HepG2 (cell line): ENCODE results near the gene LYRM7. TPM values are rescaled to one million over a fixed set of nuclear protein-coding genes. Genes with fewer than 3 reads are reported as not detected.

Experiments
- DMAP1 ChIP-seq: IDR thresholded peaks from 2 replicates; pipeline ENCODE4 v1.6.1; 2016
- FIP1L1 ChIP-seq: fragments of 200-400 bp; formaldehyde crosslinking; IDR thresholded peaks from 2 replicates; pipeline ENCODE4 v1.6.1; 2018; ENCODE audit warnings: low read depth, mild to moderate bottlenecking, low read length, moderate library complexity, borderline replicate concordance; ENCODE audit not compliant: insufficient read depth
- ISL2 ChIP-seq: sonication (generic); formaldehyde crosslinking; IDR thresholded peaks from 2 replicates; pipeline ENCODE4 v1.5.0; 2020; ENCODE audit warnings: missing genetic modification reagents
- KAT7 ChIP-seq: IDR thresholded peaks from 2 replicates; pipeline ENCODE4 v1.6.1; 2018; ENCODE audit warnings: borderline replicate concordance, missing compliant biosample characterization
- MAFF ChIP-seq: IDR thresholded peaks from 2 replicates; pipeline ENCODE4 v1.6.1; 2011; ENCODE audit warnings: low read depth, low read length, improper control_type of control experiment
- NFYB ChIP-seq: sonication (generic); formaldehyde crosslinking; IDR thresholded peaks from 2 replicates; pipeline ENCODE4 v1.4.0; 2020; ENCODE audit warnings: missing genetic modification reagents
- SOX6 ChIP-seq, 2 experiments: fragments of 450-650 bp in 1 of 2; sonication (generic) in 1 of 2; formaldehyde crosslinking in 1 of 2; IDR thresholded peaks; 2 replicates each; pipeline versions ENCODE4 v1.4.0 to v1.6.1; 2017 to 2020; ENCODE audit warnings: antibody characterized with exemption in 1 of 2, mild to moderate bottlenecking in 1 of 2, missing genetic modification reagents in 1 of 2
- ZMAT3 ChIP-seq: sonication (generic); formaldehyde crosslinking; conservative IDR thresholded peaks from 2 replicates; pipeline ENCODE4 v1.7.0; 2021; ENCODE audit warnings: missing genetic modification reagents
- ZNF143 ChIP-seq: sonication (generic); formaldehyde crosslinking; IDR thresholded peaks from 2 replicates; pipeline ENCODE4 v1.4.0; 2020; ENCODE audit warnings: missing genetic modification reagents
- ZNF33B ChIP-seq: sonication (generic); formaldehyde crosslinking; IDR thresholded peaks from 2 replicates; pipeline ENCODE4 v1.5.1; 2020; ENCODE audit warnings: mild to moderate bottlenecking, missing genetic modification reagents
- ZNF367 ChIP-seq: sonication (generic); formaldehyde crosslinking; IDR thresholded peaks from 2 replicates; pipeline ENCODE4 v1.4.0; 2020; ENCODE audit warnings: missing genetic modification reagents, borderline replicate concordance
- ZNF616 ChIP-seq: sonication (generic); formaldehyde crosslinking; IDR thresholded peaks from 2 replicates; pipeline ENCODE4 v1.5.0; 2020; ENCODE audit warnings: low read depth, mild to moderate bottlenecking, missing genetic modification reagents
- ZNF644 ChIP-seq: IDR thresholded peaks from 2 replicates; pipeline ENCODE4 v1.6.1; 2016; ENCODE audit warnings: low read depth
- ZNF704 ChIP-seq: sonication (generic); formaldehyde crosslinking; IDR thresholded peaks from 2 replicates; pipeline ENCODE4 v1.8.1; 2023; ENCODE audit warnings: mild to moderate bottlenecking, inconsistent platforms, moderate library complexity, missing genetic modification reagents, borderline replicate concordance
- ZNF720 ChIP-seq: sonication (generic); formaldehyde crosslinking; IDR thresholded peaks from 2 replicates; pipeline ENCODE4 v1.4.0; 2020; ENCODE audit warnings: missing genetic modification reagents
- ZNF788 ChIP-seq: sonication (generic); formaldehyde crosslinking; IDR thresholded peaks from 2 replicates; pipeline ENCODE4 v1.5.0; 2020; ENCODE audit warnings: mild to moderate bottlenecking, missing genetic modification reagents, borderline replicate concordance
- polyA plus RNA-seq, 8 experiments: library from polyadenylated mRNA; depleted of rRNA in 3 of 8; stranded (reverse) in 7 of 8; unstranded in 1 of 8; fragments of >200 nt; fragmentation: Illumina TruSeq in 4 of 8; extraction: Trizol in 4 of 8; gene quantifications; 2 replicates each; pipeline versions ENCODE4 v1.2.1 to v1.2.3, GENCODE V29; 2011 to 2016; ENCODE audit warnings: low read depth in 4 of 8, missing spikeins in 1 of 8, mixed read lengths in 1 of 8; ENCODE audit not compliant: insufficient read depth in 1 of 8
- total RNA-seq, 5 experiments: library from RNA; depleted of rRNA; stranded (reverse); fragments of >200 nt; fragmentation: Illumina TruSeq; extraction: Trizol; gene quantifications; 2 replicates each; pipeline ENCODE4 v1.2.3, GENCODE V29; 2016; ENCODE audit warnings: low read depth in 1 of 5
- TF ChIP-seq, protein P1 (sequence below): sonication (generic); formaldehyde crosslinking; IDR thresholded peaks from 2 replicates; pipeline ENCODE4 v1.4.0; 2020; ENCODE audit warnings: low read depth, missing genetic modification reagents
- TF ChIP-seq, protein P2 (sequence below): sonication (generic); formaldehyde crosslinking; IDR thresholded peaks from 2 replicates; pipeline ENCODE4 v1.8.1; 2023; ENCODE audit warnings: missing genetic modification reagents, inconsistent platforms, borderline replicate concordance
- TF ChIP-seq, protein P3 (sequence below): sonication (generic); formaldehyde crosslinking; IDR thresholded peaks from 2 replicates; pipeline ENCODE4 v1.4.0; 2020; ENCODE audit warnings: missing genetic modification reagents

Gene LYRM7
- total and polyA plus RNA-seq, 2 of the 13 experiments (the other 11 are each of a cell fraction or from before 2014, with no cell fraction given) = 3.0 to 5.5 TPM

DNA sequence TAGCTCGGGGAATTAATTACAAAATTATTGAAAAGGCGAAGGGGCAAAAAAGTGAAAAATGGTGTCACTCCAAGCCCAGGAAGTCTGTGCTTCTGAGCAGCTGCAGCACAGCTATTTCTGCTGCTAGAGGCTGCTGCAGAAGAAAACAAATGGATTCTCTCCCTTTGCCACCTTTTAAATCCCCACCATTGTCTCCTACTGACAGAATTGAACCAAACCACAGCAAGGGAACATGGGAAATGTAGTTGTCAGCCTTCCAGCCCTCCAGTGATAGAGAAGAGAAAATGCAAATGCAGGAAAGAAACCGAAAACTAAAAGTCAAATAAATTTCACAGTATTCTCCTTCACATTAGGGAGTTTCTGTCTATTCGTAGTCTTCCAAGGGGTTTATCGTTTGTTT is 59.7 kb downstream of the LYRM7 start (continued):
- TF ChIP-seq ZNF367 (CRISPR knock-in tag) (no peak), MAFF (no peak), ZNF616 (CRISPR knock-in tag) (no peak), ZNF720 (CRISPR knock-in tag) (no peak), ZNF788 (no peak), FIP1L1 (no peak), ZNF33B (no peak), NFYB (CRISPR knock-in tag) (no peak), ZMAT3 (CRISPR knock-in tag) (no peak), ZNF644 (no peak), ZNF704 (CRISPR knock-in tag) (no peak), ZNF143 (CRISPR knock-in tag) (peak; percentile 83), ISL2 (CRISPR knock-in tag) (no peak), KAT7 (CRISPR knock-in tag) (no peak), SOX6 (IDR thresholded peaks at IDR 0.05) (no peak), SOX6 (CRISPR knock-in tag; IDR thresholded peaks at IDR 0.05) (peak; percentile 11; the same call in 1 of the 2 replicates), DMAP1 (CRISPR knock-in tag) (no peak)
- TF ChIP-seq, protein P1, sequence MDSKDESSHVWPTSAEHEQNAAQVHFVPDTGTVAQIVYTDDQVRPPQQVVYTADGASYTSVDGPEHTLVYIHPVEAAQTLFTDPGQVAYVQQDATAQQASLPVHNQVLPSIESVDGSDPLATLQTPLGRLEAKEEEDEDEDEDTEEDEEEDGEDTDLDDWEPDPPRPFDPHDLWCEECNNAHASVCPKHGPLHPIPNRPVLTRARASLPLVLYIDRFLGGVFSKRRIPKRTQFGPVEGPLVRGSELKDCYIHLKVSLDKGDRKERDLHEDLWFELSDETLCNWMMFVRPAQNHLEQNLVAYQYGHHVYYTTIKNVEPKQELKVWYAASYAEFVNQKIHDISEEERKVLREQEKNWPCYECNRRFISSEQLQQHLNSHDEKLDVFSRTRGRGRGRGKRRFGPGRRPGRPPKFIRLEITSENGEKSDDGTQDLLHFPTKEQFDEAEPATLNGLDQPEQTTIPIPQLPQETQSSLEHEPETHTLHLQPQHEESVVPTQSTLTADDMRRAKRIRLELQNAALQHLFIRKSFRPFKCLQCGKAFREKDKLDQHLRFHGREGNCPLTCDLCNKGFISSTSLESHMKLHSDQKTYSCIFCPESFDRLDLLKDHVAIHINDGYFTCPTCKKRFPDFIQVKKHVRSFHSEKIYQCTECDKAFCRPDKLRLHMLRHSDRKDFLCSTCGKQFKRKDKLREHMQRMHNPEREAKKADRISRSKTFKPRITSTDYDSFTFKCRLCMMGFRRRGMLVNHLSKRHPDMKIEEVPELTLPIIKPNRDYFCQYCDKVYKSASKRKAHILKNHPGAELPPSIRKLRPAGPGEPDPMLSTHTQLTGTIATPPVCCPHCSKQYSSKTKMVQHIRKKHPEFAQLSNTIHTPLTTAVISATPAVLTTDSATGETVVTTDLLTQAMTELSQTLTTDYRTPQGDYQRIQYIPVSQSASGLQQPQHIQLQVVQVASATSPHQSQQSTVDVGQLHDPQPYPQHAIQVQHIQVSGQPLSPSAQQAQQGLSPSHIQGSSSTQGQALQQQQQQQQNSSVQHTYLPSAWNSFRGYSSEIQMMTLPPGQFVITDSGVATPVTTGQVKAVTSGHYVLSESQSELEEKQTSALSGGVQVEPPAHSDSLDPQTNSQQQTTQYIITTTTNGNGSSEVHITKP (CRISPR knock-in tag) = 0 out of 2 replicates have a peak, but pooled peaks have one; percentile 45
- TF ChIP-seq, protein P2, sequence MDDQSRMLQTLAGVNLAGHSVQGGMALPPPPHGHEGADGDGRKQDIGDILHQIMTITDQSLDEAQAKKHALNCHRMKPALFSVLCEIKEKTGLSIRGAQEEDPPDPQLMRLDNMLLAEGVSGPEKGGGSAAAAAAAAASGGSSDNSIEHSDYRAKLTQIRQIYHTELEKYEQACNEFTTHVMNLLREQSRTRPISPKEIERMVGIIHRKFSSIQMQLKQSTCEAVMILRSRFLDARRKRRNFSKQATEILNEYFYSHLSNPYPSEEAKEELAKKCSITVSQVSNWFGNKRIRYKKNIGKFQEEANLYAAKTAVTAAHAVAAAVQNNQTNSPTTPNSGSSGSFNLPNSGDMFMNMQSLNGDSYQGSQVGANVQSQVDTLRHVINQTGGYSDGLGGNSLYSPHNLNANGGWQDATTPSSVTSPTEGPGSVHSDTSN (CRISPR knock-in tag) = no peak
- TF ChIP-seq, protein P3, sequence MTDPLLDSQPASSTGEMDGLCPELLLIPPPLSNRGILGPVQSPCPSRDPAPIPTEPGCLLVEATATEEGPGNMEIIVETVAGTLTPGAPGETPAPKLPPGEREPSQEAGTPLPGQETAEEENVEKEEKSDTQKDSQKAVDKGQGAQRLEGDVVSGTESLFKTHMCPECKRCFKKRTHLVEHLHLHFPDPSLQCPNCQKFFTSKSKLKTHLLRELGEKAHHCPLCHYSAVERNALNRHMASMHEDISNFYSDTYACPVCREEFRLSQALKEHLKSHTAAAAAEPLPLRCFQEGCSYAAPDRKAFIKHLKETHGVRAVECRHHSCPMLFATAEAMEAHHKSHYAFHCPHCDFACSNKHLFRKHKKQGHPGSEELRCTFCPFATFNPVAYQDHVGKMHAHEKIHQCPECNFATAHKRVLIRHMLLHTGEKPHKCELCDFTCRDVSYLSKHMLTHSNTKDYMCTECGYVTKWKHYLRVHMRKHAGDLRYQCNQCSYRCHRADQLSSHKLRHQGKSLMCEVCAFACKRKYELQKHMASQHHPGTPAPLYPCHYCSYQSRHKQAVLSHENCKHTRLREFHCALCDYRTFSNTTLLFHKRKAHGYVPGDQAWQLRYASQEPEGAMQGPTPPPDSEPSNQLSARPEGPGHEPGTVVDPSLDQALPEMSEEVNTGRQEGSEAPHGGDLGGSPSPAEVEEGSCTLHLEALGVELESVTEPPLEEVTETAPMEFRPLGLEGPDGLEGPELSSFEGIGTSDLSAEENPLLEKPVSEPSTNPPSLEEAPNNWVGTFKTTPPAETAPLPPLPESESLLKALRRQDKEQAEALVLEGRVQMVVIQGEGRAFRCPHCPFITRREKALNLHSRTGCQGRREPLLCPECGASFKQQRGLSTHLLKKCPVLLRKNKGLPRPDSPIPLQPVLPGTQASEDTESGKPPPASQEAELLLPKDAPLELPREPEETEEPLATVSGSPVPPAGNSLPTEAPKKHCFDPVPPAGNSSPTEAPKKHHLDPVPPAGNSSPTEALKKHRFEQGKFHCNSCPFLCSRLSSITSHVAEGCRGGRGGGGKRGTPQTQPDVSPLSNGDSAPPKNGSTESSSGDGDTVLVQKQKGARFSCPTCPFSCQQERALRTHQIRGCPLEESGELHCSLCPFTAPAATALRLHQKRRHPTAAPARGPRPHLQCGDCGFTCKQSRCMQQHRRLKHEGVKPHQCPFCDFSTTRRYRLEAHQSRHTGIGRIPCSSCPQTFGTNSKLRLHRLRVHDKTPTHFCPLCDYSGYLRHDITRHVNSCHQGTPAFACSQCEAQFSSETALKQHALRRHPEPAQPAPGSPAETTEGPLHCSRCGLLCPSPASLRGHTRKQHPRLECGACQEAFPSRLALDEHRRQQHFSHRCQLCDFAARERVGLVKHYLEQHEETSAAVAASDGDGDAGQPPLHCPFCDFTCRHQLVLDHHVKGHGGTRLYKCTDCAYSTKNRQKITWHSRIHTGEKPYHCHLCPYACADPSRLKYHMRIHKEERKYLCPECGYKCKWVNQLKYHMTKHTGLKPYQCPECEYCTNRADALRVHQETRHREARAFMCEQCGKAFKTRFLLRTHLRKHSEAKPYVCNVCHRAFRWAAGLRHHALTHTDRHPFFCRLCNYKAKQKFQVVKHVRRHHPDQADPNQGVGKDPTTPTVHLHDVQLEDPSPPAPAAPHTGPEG (CRISPR knock-in tag) = no peak
